Right ventricle myocardium superior (tissue), 1 donor: ENCODE results near the gene RAP1GDS1. TPM values are rescaled to one million over a fixed set of nuclear protein-coding genes. Genes with fewer than 3 reads are reported as not detected.
"Not testable (repeated sequence)": the region's sequence is repeated elsewhere in the genome, so short reads cannot be mapped to it uniquely, and the experiment has no call there.

Experiments
- ATAC-seq: fragments of 200-7000 bp; cut with Tn5 transposase; one replicate; pipeline ENCODE4 v1.9.1; 2020; ENCODE audit warnings: mild to moderate bottlenecking; ENCODE audit not compliant: poor library complexity
- DNase-seq: peaks from one replicate; pipeline ENCODE4 v3.0.0-alpha.2; 2020
- intact Hi-C: fragments of 100-400 bp; cut with DNase I; formaldehyde crosslinking; loops from one replicate; pipeline ENCODE4 v1.11.2; 2022
- total RNA-seq: library from RNA; stranded (reverse); fragmentation: NEBNext Ultra II Directional; extraction: Animal tissue kit (Norgen Biotek cat#: 25700); gene quantifications from one replicate; pipeline ENCODE4 v1.2.1, GENCODE V29; 2021
- donor health status: DM: no; HTN: yes; CAD: no; lungs with severe emphysema.

The RAP1GDS1 gene
- total RNA-seq, 1 donor from 2014 or later, result 10.5 TPM

GRCh38 chr4:98399915-98400314 is 138.7 kb downstream of the RAP1GDS1 start:
- ATAC-seq, result no peak
- intact Hi-C loops, result no loop called here
- DNase-seq, result no peak

GRCh38 chr4:98406819-98407218 is 145.6 kb downstream of the RAP1GDS1 start:
- DNase-seq, result no peak
- no peak for ATAC-seq
- intact Hi-C loops, result no loop called here

- intact Hi-C loops, result no loop called here
- DNase-seq (no peak), ATAC-seq (no peak)
Measured at GRCh38 chr4:98411731-98412130, 150.5 kb downstream of the RAP1GDS1 start.

GRCh38 chr4:98416844-98417243 is 155.7 kb downstream of the RAP1GDS1 start:
- no peak for ATAC-seq
- intact Hi-C loops, result no loop called here
- no peak for DNase-seq

- intact Hi-C loops, DNase-seq, ATAC-seq: not testable (repeated sequence)
Measured at GRCh38 chr4:98420151-98420550, 159.0 kb downstream of the RAP1GDS1 start.

GRCh38 chr4:98421111-98421510 is 159.9 kb downstream of the RAP1GDS1 start:
- ATAC-seq (no peak), DNase-seq (no peak)
- intact Hi-C loops, result no loop called here

- ATAC-seq (no peak), DNase-seq (no peak)
- intact Hi-C loops, result no loop called here
Measured at GRCh38 chr4:98423009-98423408, 161.8 kb downstream of the RAP1GDS1 start.

GRCh38 chr4:98430708-98431403 is 169.7 kb downstream of the RAP1GDS1 start:
- ATAC-seq, result no peak
- intact Hi-C loops, result no loop called here

GRCh38 chr4:98433691-98434090 is 172.5 kb downstream of the RAP1GDS1 start:
- intact Hi-C loops, result no loop called here
- no peak for DNase-seq
- no peak for ATAC-seq

More at GRCh38 chr4:98430708-98431403, 169.7 kb downstream of the RAP1GDS1 start:
- DNase-seq, result no peak

GRCh38 chr4:98434816-98435215 is 173.6 kb downstream of the RAP1GDS1 start:
- ATAC-seq, result no peak
- intact Hi-C loops, result no loop called here
- no peak for DNase-seq

- intact Hi-C loops, result no loop called here
- no peak for ATAC-seq
- DNase-seq, result no peak
Measured at GRCh38 chr4:98444371-98444770, 183.2 kb downstream of the RAP1GDS1 start.

- no peak for DNase-seq
- ATAC-seq, result peak; percentile 45
- intact Hi-C loops, result no loop called here
Measured at GRCh38 chr4:98446499-98447375, 185.6 kb downstream of the RAP1GDS1 start.

GRCh38 chr4:98447648-98448047 is 186.5 kb downstream of the RAP1GDS1 start:
- DNase-seq, result no peak
- ATAC-seq, result no peak
- intact Hi-C loops, result no loop called here

GRCh38 chr4:98448908-98449307 is 187.7 kb downstream of the RAP1GDS1 start:
- intact Hi-C loops, result no loop called here
- ATAC-seq (no peak), DNase-seq (no peak)

- DNase-seq (no peak), ATAC-seq (no peak)
- intact Hi-C loops, result no loop called here
Measured at GRCh38 chr4:98452091-98452490, 190.9 kb downstream of the RAP1GDS1 start.

- ATAC-seq, intact Hi-C loops, DNase-seq: not testable (repeated sequence)
Measured at GRCh38 chr4:98457422-98457821, 196.2 kb downstream of the RAP1GDS1 start.

- not testable (repeated sequence) for DNase-seq, ATAC-seq
- intact Hi-C loops, result loop anchor here (10.0 kb wide), 1 partner anchor 1004 kb away; no protein-coding TSS in a partner anchor
Measured at GRCh38 chr4:98461121-98461865, 200.1 kb downstream of the RAP1GDS1 start.

- ATAC-seq (no peak), DNase-seq (no peak)
- intact Hi-C loops, result loop anchor here (10.0 kb wide), 1 partner anchor 1002 kb away; no protein-coding TSS in a partner anchor
Measured at GRCh38 chr4:98462487-98462886, 201.3 kb downstream of the RAP1GDS1 start.
